GM10266 (cell line): ENCODE results near the gene CYFIP2.
A peak's percentile ranks its signal among the peaks of the same experiment; 100 is the strongest.

ENCODE experiments used
- DNase-seq: peaks from one replicate; pipeline ENCODE4 v3.0.0; 2012; ENCODE audit errors: extremely low spot score
- TF ChIP-seq, protein P1 (sequence below): IDR thresholded peaks from 2 replicates; pipeline ENCODE4 v1.5.1; 2012; ENCODE audit warnings: mild to moderate bottlenecking, low read depth; ENCODE audit not compliant: control insufficient read depth, insufficient read depth; ENCODE audit errors: missing control alignments

The CYFIP2 gene

DNA sequence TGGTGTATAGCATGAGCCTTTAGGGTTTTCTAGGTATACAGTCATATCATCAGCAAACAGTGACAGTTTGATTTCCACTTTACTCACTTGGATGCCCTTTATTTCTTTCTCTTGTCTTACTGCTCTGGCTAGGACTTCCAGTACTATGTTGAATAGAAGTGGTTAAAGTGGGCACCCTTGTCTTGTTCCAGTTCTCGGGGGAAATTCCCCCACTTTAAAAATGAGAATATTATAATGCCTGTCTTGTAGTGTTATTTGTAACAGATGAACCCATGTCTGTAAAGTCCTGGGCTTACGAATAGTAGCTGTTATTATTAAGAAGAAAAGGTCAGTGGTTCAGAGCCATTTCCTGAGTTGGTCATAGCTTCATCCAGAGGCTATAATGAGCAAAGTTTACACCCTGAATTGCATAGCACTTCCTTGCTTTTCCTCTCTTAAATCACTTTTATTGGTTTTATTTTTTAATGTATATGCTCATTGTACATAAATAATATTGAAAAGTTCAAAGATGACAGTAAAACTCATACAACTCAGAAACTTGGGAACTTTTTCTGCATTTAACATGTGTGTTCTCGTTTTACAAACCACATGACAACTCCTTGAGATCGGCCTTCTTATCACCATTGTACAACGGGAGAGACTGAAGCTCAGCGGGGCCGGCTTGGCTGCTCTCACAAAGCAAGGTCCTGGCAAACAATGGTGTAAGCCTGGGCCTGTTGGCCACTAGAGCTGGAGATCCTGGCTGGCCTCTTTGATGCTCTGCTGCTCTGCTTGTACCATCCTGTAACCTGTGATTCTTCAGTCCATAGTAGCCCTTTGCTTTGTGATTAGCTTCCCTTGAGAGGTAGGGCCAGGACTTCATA lies 85.2 kb downstream of the CYFIP2 start:
- DNase-seq = peak; percentile 21
- TF ChIP-seq, protein P1, sequence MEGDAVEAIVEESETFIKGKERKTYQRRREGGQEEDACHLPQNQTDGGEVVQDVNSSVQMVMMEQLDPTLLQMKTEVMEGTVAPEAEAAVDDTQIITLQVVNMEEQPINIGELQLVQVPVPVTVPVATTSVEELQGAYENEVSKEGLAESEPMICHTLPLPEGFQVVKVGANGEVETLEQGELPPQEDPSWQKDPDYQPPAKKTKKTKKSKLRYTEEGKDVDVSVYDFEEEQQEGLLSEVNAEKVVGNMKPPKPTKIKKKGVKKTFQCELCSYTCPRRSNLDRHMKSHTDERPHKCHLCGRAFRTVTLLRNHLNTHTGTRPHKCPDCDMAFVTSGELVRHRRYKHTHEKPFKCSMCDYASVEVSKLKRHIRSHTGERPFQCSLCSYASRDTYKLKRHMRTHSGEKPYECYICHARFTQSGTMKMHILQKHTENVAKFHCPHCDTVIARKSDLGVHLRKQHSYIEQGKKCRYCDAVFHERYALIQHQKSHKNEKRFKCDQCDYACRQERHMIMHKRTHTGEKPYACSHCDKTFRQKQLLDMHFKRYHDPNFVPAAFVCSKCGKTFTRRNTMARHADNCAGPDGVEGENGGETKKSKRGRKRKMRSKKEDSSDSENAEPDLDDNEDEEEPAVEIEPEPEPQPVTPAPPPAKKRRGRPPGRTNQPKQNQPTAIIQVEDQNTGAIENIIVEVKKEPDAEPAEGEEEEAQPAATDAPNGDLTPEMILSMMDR = no peak

DNA sequence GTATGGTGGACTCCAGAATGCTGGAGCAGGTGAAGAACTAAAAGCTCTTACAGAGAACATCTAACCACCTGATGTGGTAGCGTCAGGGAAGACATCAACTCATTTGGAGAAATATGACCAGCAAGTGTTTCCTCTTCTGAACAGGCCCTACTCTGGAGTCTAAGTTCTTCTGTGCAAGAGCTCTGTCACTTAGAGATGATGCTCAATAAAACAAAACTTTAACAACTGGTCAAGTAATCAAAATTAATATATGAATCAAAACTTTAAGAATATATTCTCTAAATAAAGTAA lies 85.8 kb downstream of the CYFIP2 start:
- TF ChIP-seq, protein P1 = no peak
- DNase-seq = no peak

DNA sequence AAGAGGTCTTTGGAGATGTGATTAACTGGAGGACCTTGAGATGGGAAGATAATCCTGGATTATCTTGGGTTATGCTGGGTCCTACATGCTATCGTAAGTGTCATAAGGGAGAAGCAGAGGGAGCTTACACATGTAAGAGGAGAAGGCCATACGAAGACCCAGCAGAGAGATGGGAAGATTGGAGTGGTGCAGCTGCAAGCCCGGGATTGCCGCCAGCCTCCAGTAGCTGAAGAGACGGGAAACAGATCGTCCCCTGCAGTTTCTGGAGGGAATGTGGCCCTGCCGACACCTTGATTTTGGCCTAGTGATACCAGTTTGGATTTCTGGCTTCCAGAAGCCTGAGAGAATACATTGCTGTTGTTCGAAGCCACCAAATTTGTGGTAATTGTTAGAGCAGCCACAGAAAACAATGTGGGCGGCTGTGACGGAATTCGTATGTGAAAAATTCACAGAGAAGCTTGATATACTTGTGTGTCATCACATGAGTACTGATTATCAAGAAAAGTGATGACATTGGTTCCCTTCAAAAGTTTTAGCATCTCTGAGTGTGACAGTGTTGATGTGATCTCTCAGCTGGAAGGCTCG lies 86.9 kb downstream of the CYFIP2 start:
- DNase-seq = no peak
- TF ChIP-seq, protein P1 = no peak

DNA sequence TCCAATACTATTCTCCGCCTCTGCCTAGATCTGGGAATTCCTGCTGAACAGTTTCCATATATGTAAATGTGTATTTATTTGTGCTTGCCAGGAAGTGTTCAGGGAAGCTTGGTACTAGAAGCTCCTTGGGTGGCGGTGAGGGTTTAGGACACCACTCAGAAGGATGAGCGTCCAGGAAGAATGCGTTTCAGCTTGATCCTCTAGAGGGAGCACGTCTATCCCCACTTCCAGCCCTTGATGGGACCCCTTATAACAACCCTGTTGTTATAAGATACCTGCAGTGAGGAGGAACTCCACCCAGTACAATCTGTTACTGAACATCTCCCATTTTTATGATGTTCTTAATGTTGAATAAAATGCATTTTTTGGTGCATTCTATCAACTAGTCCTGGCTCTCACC lies 88.9 kb downstream of the CYFIP2 start:
- TF ChIP-seq, protein P1 = no peak
- DNase-seq = no peak

DNA sequence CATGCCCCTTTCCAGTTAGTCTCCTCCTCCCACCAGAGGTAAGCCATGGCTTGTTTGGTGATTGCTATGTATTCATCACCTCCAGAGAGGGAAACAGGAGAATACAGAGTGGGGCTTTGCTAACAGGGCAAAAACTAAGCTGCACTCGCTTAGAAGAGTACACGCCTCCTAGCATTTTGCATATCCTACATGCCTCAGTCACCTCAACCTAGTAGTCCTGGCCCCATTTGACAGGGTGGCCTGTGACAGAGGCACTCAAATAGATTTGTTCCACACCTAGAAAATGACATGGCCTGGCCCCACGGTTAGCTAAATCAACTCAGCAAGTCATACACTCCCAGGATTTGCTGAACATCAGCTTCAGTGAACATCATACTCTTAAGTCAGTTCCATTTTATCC lies 90.7 kb downstream of the CYFIP2 start:
- no peak for DNase-seq
- TF ChIP-seq, protein P1 = no peak

DNA sequence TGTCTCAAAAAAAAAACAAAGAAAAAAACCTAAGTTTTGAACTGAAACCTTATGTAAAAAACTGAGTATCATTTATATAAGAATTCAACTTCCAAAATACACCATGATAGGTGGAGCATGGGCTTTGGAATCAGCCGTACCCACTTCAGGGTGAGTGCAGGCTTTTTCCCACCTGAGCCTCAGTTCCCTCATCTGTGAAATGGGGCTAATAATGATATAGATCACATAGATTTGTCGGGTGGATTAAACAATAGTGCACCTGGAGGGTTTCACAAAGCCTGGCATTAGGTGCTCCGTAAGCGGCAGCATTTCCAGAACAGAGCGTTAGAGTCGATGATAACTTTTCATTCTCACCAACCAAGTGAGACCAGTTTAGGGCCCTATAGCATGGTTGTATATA lies 91.9 kb downstream of the CYFIP2 start:
- TF ChIP-seq, protein P1 = no peak
- no peak for DNase-seq

DNA sequence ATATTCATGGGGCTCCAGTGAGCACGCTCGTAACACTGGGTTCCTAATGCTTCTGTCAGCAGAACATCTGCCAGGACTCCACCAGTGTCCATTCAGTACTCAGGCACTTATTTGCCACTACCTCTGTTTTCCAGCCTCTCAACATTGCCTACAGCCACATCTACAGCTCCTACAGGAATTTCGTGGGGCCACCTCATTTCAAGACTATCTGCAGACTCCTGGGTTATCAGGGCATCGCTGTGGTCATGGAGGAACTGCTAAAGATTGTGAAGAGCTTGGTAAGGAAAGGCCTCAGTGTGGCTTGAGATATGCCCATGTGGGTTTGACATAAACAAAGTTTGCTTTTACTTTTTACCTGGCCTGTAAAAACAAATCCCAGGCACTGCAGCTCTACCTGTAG lies 92.9 kb downstream of the CYFIP2 start:
- no peak for DNase-seq

More for the DNA sequence above, 92.9 kb downstream of the CYFIP2 start:
- TF ChIP-seq, protein P1 = no peak
